ENCODE data around the gene MIPOL1.

The MIPOL1 gene

DNA sequence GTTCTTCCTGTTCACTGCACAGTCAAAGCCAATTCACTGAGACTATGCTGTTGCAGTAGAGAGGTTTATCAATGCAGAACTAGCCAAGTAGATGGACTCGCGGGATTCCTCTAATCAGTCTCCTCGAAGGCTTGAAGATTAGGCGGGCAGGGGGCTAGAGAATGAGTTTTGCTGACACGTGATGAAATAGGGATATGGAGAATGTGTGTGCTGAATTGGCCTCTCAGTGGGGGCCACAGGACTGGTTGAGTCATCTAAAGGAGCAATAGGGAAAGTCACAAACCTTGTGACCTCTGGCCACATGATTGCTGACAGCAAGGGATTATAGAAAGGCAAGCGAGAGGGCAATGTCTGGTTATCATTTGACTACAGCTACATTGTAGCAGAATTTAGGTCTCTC lies 12.7 kb downstream of the MIPOL1 start:
- Histone ChIP-seq H3K27me3 (ENCODE audit: insufficient read depth, low read length) (no peaks in the 10 kb centered on the region), H3K9ac (ENCODE audit: low read length) (no peak overlapping the region), H3F3A (ENCODE audit: insufficient read depth, low read length) (no peaks in the 10 kb centered on the region), H3K79me2 (ENCODE audit: insufficient read depth, low read length) (no peaks in the 10 kb centered on the region), H3K4me3 (ENCODE audit: low read depth, low read length, poor library complexity, severe bottlenecking) (no peak overlapping the region), H4K20me1 (ENCODE audit: insufficient read depth, low read length) (no peaks in the 10 kb centered on the region), H3K4me2 (ENCODE audit: low read length) (no peak overlapping the region), H3K9me3 (ENCODE audit: low read length) (no peaks in the 10 kb centered on the region), H3K36me3 (ENCODE audit: insufficient read depth, low read length) (no peaks in the 10 kb centered on the region), H3K9me2 (ENCODE audit: low read depth, low read length) (no peaks in the 10 kb centered on the region), H3K4me1 (ENCODE audit: insufficient read depth, low read length, severe bottlenecking) (no peaks in the 10 kb centered on the region), H3K27ac (ENCODE audit: low read depth, low read length, poor library complexity, severe bottlenecking) (no peak overlapping the region), H2AFZ (ENCODE audit: low read length) (no peak overlapping the region)
- TF ChIP-seq, protein P1, sequence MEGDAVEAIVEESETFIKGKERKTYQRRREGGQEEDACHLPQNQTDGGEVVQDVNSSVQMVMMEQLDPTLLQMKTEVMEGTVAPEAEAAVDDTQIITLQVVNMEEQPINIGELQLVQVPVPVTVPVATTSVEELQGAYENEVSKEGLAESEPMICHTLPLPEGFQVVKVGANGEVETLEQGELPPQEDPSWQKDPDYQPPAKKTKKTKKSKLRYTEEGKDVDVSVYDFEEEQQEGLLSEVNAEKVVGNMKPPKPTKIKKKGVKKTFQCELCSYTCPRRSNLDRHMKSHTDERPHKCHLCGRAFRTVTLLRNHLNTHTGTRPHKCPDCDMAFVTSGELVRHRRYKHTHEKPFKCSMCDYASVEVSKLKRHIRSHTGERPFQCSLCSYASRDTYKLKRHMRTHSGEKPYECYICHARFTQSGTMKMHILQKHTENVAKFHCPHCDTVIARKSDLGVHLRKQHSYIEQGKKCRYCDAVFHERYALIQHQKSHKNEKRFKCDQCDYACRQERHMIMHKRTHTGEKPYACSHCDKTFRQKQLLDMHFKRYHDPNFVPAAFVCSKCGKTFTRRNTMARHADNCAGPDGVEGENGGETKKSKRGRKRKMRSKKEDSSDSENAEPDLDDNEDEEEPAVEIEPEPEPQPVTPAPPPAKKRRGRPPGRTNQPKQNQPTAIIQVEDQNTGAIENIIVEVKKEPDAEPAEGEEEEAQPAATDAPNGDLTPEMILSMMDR (IDR thresholded peaks at IDR 0.05; ENCODE audit: low read length): no peak
- TF ChIP-seq EZH2 (IDR thresholded peaks at IDR 0.05; ENCODE audit: borderline replicate concordance, low read length): no peak

GRCh38 chr14:37213016-37213415 lies 15.3 kb downstream of the MIPOL1 start:
- TF ChIP-seq, protein P1 (IDR thresholded peaks at IDR 0.05; ENCODE audit: low read length): no peak
- TF ChIP-seq EZH2 (IDR thresholded peaks at IDR 0.05; ENCODE audit: borderline replicate concordance, low read length): no peak
- H3K9me2 ChIP-seq (ENCODE audit: low read depth, low read length): no peaks in the 10 kb centered on the region
- H3K9me3 ChIP-seq (ENCODE audit: low read length): no peaks in the 10 kb centered on the region
- H2AFZ ChIP-seq (ENCODE audit: low read length): no peak overlapping the region
- H3K4me1 ChIP-seq (ENCODE audit: insufficient read depth, low read length, severe bottlenecking): no peaks in the 10 kb centered on the region
- H3K4me2 ChIP-seq (ENCODE audit: low read length): no peak overlapping the region
- H3K79me2 ChIP-seq (ENCODE audit: insufficient read depth, low read length): no peaks in the 10 kb centered on the region
- H3K9ac ChIP-seq (ENCODE audit: low read length): no peak overlapping the region
- H3K27ac ChIP-seq (ENCODE audit: low read depth, low read length, poor library complexity, severe bottlenecking): no peak overlapping the region
- no peaks in the 10 kb centered on the region for H3K36me3 ChIP-seq (ENCODE audit: insufficient read depth, low read length)
- H3K4me3 ChIP-seq (ENCODE audit: low read depth, low read length, poor library complexity, severe bottlenecking): no peak overlapping the region
- H4K20me1 ChIP-seq (ENCODE audit: insufficient read depth, low read length): no peaks in the 10 kb centered on the region
- no peaks in the 10 kb centered on the region for H3K27me3 ChIP-seq (ENCODE audit: insufficient read depth, low read length)
- H3F3A ChIP-seq (ENCODE audit: insufficient read depth, low read length): no peaks in the 10 kb centered on the region

DNA sequence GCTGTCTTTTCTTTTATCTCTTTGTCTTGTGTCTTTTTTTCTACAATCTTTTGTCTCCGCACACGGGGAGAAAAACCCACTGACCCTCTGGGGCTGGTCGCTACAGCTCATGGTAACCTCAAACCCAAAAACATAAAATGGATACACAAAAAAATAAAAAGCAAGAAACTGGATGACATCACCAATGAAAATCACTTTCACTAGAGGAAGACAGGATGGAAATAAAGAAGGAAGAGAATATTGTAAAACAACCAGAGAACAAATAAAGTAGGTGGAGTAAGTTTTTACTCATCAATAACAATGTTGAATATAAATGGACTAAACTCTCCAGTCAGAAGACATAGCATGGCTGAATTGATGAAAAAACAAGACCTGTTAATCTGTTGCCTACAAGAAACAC lies 17.6 kb downstream of the MIPOL1 start:
- Histone ChIP-seq H3K27me3 (ENCODE audit: insufficient read depth, low read length) (no peaks in the 10 kb centered on the region), H3K27ac (ENCODE audit: low read depth, low read length, poor library complexity, severe bottlenecking) (no peak overlapping the region), H2AFZ (ENCODE audit: low read length) (no peak overlapping the region), H3K36me3 (ENCODE audit: insufficient read depth, low read length) (no peaks in the 10 kb centered on the region), H3K9ac (ENCODE audit: low read length) (no peak overlapping the region), H3K4me1 (ENCODE audit: insufficient read depth, low read length, severe bottlenecking) (no peaks in the 10 kb centered on the region), H3K4me2 (ENCODE audit: low read length) (no peak overlapping the region), H3K9me2 (ENCODE audit: low read depth, low read length) (no peaks in the 10 kb centered on the region), H3K79me2 (ENCODE audit: insufficient read depth, low read length) (no peaks in the 10 kb centered on the region), H4K20me1 (ENCODE audit: insufficient read depth, low read length) (no peaks in the 10 kb centered on the region), H3K9me3 (ENCODE audit: low read length) (no peaks in the 10 kb centered on the region), H3F3A (ENCODE audit: insufficient read depth, low read length) (no peaks in the 10 kb centered on the region), H3K4me3 (ENCODE audit: low read depth, low read length, poor library complexity, severe bottlenecking) (no peak overlapping the region)
- TF ChIP-seq EZH2 (IDR thresholded peaks at IDR 0.05; ENCODE audit: borderline replicate concordance, low read length): no peak
- TF ChIP-seq, protein P1 (IDR thresholded peaks at IDR 0.05; ENCODE audit: low read length): no peak
